ENCODE measurements around the gene PLXNA2. TPM values are rescaled to one million over a fixed set of nuclear protein-coding genes. Genes with fewer than 3 reads are reported as not detected.

The PLXNA2 gene
- total and polyA plus RNA-seq, 2 of the 4 experiments (the other 2 are of a cell fraction) = 0.72 to 1.1 TPM

DNA sequence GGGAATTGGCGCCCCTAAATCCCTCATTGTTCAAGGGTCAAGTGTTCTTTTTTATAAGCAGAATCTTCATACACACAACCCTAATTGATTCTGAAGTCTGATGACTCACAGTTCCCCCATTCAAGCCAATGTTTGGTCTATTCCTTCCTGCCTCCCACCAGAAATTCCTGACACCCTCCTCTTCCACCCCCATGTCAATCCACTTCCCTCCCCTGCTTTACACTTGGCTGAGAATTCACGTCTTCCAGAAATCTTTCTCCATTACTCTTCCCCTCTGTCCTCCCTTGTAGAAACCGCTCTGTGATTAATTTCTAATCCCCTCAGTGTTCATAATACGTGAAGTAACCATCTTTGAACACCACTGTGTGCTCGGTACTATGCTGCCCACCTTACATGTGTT lies 257.0 kb downstream of the PLXNA2 start:
- no peak overlapping the region for H4K5ac ChIP-seq (ENCODE audit: low read depth, low read length)
- dilution Hi-C loops (cut with HindIII; ENCODE audit: low sequenced_read_pairs, unreplicated experiment) (no loop called here), intact Hi-C loops (cut with micrococcal nuclease) (no loop called here), in situ Hi-C loops (cut with MboI; ENCODE audit: low sequenced_read_pairs) (no loop called here)
- no peak overlapping the region for H2BK20ac ChIP-seq (ENCODE audit: low read depth, low read length)
- H4K8ac ChIP-seq (ENCODE audit: low read depth in 2 of 2, low read length in 2 of 2) = no peak overlapping the region
- no peaks in the 10 kb centered on the region for H3K9me3 ChIP-seq (ENCODE audit: control insufficient read depth, insufficient read depth, low read length)
- ChIA-PET POLR2A (ENCODE audit: unreplicated experiment) (no interaction called here), CTCF (interaction anchor here (0.6 kb wide), 1 partner anchor 34 kb away, joined by 3 read pairs; no protein-coding TSS in a partner anchor)
- no peak overlapping the region for H2BK15ac ChIP-seq (ENCODE audit: low read depth, low read length)
- 36% methylated on average over 2 of the region's 5 CpGs; no CpG with 5 or more reads in 1 of the 2 experiments for WGBS, 2 experiments (ENCODE audit: extremely low coverage in 2 of 2, insufficient read length in 1 of 2)
- no peak overlapping the region for H3K4me3 ChIP-seq (ENCODE audit: insufficient read depth, low read depth, low read length)
- H3K56ac ChIP-seq (ENCODE audit: extremely low read depth, insufficient read depth, low read length) = no peak overlapping the region
- H3K9me1 ChIP-seq (ENCODE audit: insufficient read depth, low read length) = no peaks in the 10 kb centered on the region
- no peak overlapping the region for H3K14ac ChIP-seq (replicated peaks; ENCODE audit: low read depth, low read length)
- no peak overlapping the region for H3K4me2 ChIP-seq (ENCODE audit: low read depth, low read length)
- no peak for TF ChIP-seq USF2 (IDR thresholded peaks at IDR 0.05; ENCODE audit: low read depth, low read length)
- TF ChIP-seq, protein P1, sequence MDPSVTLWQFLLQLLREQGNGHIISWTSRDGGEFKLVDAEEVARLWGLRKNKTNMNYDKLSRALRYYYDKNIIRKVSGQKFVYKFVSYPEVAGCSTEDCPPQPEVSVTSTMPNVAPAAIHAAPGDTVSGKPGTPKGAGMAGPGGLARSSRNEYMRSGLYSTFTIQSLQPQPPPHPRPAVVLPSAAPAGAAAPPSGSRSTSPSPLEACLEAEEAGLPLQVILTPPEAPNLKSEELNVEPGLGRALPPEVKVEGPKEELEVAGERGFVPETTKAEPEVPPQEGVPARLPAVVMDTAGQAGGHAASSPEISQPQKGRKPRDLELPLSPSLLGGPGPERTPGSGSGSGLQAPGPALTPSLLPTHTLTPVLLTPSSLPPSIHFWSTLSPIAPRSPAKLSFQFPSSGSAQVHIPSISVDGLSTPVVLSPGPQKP (IDR thresholded peaks at IDR 0.05; ENCODE audit: borderline replicate concordance, low read depth, low read length) = no peak
- TF ChIP-seq CTCF (conservative IDR thresholded peaks at IDR 0.05; ENCODE audit: low read depth, low read length) = no peak
- no peak for TF ChIP-seq MXI1 (IDR thresholded peaks at IDR 0.05; ENCODE audit: borderline replicate concordance, low read depth, low read length)
- no peak for TF ChIP-seq BHLHE40 (IDR thresholded peaks at IDR 0.05; ENCODE audit: low read depth, low read length)
- TF ChIP-seq CEBPB (IDR thresholded peaks at IDR 0.05; ENCODE audit: low read depth, low read length) = no peak
- H3K4me1 ChIP-seq (ENCODE audit: control insufficient read depth, insufficient read depth, low read length) = no peaks in the 10 kb centered on the region
- H3K79me1 ChIP-seq (ENCODE audit: low read depth in 1 of 2, low read length in 2 of 2) = no peaks in the 10 kb centered on the region
- no TSS peak for BruUV-seq (replicated peaks)
- DNase-seq (no peak), ATAC-seq (ENCODE audit: low read depth) (no peak)
- no peak overlapping the region for H3K18ac ChIP-seq (ENCODE audit: low read depth, low read length)
- H2AFZ ChIP-seq (replicated peaks; ENCODE audit: low read length, poor library complexity) = no peak overlapping the region
- H2BK120ac ChIP-seq (ENCODE audit: low read depth, low read length) = no peak overlapping the region
- H3K27me3 ChIP-seq (ENCODE audit: control insufficient read depth, insufficient read depth, low read length) = peaks cover 8% of the 10 kb centered on the region
- no peak overlapping the region for H2AK5ac ChIP-seq (ENCODE audit: low read depth, low read length)
- no peak overlapping the region for H2AK9ac ChIP-seq (replicated peaks; ENCODE audit: low read depth, low read length, poor library complexity)
- no peaks in the 10 kb centered on the region for H4K20me1 ChIP-seq (ENCODE audit: insufficient read depth, low read length)
- H3K9ac ChIP-seq (ENCODE audit: low read depth, low read length) = no peak overlapping the region
- no peak overlapping the region for H4K91ac ChIP-seq (ENCODE audit: insufficient read depth, low read depth, low read length)
- H3K23ac ChIP-seq (ENCODE audit: low read depth, low read length) = no peak overlapping the region
- no peak overlapping the region for H3K27ac ChIP-seq (ENCODE audit: insufficient read depth, low read length)
- no peaks in the 10 kb centered on the region for H3K36me3 ChIP-seq (ENCODE audit: control insufficient read depth, insufficient read depth, low read length)
- no peak overlapping the region for H3K4ac ChIP-seq (ENCODE audit: low read depth, low read length)
- H2BK5ac ChIP-seq (ENCODE audit: low read depth, low read length, poor library complexity, severe bottlenecking) = no peak overlapping the region
